Non-pigmented ciliary epithelial cell (primary cell): ENCODE measurements around the gene RYR2.

ENCODE experiments used
- DNase-seq: peaks from one replicate; pipeline ENCODE4 v3.0.0-alpha.2; 2010; ENCODE audit warnings: low read depth

Gene RYR2

GRCh38 chr1:237568955-237569354 lies 527.0 kb downstream of the RYR2 start:
- peak; percentile 6 for DNase-seq

- DNase-seq, result no peak
Observed at GRCh38 chr1:237570530-237570929, 528.5 kb downstream of the RYR2 start.

GRCh38 chr1:237574536-237574935 lies 532.6 kb downstream of the RYR2 start:
- DNase-seq, result no peak

- no peak for DNase-seq
Observed at GRCh38 chr1:237578540-237578939, 536.6 kb downstream of the RYR2 start.

GRCh38 chr1:237580726-237581125 lies 538.7 kb downstream of the RYR2 start:
- DNase-seq, result no peak

GRCh38 chr1:237583270-237583669 lies 541.3 kb downstream of the RYR2 start:
- no peak for DNase-seq

GRCh38 chr1:237583756-237584155 lies 541.8 kb downstream of the RYR2 start:
- no peak for DNase-seq

GRCh38 chr1:237590386-237590785 lies 548.4 kb downstream of the RYR2 start:
- no peak for DNase-seq

- DNase-seq, result no peak
Observed at GRCh38 chr1:237591353-237591752, 549.4 kb downstream of the RYR2 start.

GRCh38 chr1:237603036-237603568 lies 561.1 kb downstream of the RYR2 start:
- DNase-seq, result peak; percentile 2

- DNase-seq, result no peak
Observed at GRCh38 chr1:237608433-237608832, 566.4 kb downstream of the RYR2 start.

GRCh38 chr1:237610157-237610556 lies 568.2 kb downstream of the RYR2 start:
- no peak for DNase-seq

- no peak for DNase-seq
Observed at GRCh38 chr1:237613984-237614383, 572.0 kb downstream of the RYR2 start.

- no peak for DNase-seq
Observed at GRCh38 chr1:237619553-237619952, 577.6 kb downstream of the RYR2 start.

- DNase-seq, result no peak
Observed at GRCh38 chr1:237634922-237635321, 592.9 kb downstream of the RYR2 start.

- no peak for DNase-seq
Observed at GRCh38 chr1:237638555-237638954, 596.6 kb downstream of the RYR2 start.

GRCh38 chr1:237640011-237640671 lies 598.2 kb downstream of the RYR2 start:
- DNase-seq, result no peak

- DNase-seq, result no peak
Observed at GRCh38 chr1:237640966-237641365, 599.0 kb downstream of the RYR2 start.

GRCh38 chr1:237650809-237651208 lies 608.8 kb downstream of the RYR2 start:
- no peak for DNase-seq

GRCh38 chr1:237655778-237656177 lies 613.8 kb downstream of the RYR2 start:
- no peak for DNase-seq

- no peak for DNase-seq
Observed at GRCh38 chr1:237664348-237664747, 622.4 kb downstream of the RYR2 start.

- DNase-seq, result no peak
Observed at GRCh38 chr1:237670302-237670701, 628.3 kb downstream of the RYR2 start.

- DNase-seq, result no peak
Observed at GRCh38 chr1:237671262-237671661, 629.3 kb downstream of the RYR2 start.

- DNase-seq, result no peak
Observed at GRCh38 chr1:237671935-237672334, 630.0 kb downstream of the RYR2 start.
